OCI-LY3 (cell line): Measurements from ENCODE around the gene HBE1.

ENCODE experiments used
- EZH2phosphoT487 ChIP-seq: fragments of 200-600 bp; shearing (Covaris generic); IDR thresholded peaks from 2 replicates; pipeline ENCODE4 v1.6.1; 2018; ENCODE audit warnings: antibody characterized with exemption, mixed run types, low read depth
- TF ChIP-seq, protein P1 (sequence below): fragments of 200-600, 300-600 bp; sonication (generic); IDR thresholded peaks from 2 replicates; pipeline ENCODE4 v1.5.1; 2014; ENCODE audit warnings: antibody characterized with exemption, low read length, low read depth

DNA sequence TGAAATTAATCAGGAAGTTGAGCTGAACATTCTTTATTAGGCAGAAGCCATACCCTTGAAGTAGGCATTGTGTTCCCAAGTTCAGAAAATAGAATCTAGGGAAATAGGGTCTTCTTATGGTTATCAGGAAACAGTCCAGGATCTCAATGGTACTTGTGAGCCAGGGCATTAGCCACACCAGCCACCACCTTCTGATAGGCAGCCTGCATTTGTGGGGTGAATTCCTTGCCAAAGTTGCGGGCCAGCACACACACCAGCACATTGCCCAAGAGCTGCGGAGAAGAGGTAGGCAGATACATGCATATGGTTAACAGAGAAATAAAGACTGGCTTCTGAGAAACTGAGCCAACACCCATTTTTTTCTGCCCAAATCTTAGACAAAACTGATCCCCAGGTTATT lies 36.9 kb downstream of the HBE1 start:
- TF ChIP-seq, protein P1, sequence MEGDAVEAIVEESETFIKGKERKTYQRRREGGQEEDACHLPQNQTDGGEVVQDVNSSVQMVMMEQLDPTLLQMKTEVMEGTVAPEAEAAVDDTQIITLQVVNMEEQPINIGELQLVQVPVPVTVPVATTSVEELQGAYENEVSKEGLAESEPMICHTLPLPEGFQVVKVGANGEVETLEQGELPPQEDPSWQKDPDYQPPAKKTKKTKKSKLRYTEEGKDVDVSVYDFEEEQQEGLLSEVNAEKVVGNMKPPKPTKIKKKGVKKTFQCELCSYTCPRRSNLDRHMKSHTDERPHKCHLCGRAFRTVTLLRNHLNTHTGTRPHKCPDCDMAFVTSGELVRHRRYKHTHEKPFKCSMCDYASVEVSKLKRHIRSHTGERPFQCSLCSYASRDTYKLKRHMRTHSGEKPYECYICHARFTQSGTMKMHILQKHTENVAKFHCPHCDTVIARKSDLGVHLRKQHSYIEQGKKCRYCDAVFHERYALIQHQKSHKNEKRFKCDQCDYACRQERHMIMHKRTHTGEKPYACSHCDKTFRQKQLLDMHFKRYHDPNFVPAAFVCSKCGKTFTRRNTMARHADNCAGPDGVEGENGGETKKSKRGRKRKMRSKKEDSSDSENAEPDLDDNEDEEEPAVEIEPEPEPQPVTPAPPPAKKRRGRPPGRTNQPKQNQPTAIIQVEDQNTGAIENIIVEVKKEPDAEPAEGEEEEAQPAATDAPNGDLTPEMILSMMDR = no peak
- no peak for TF ChIP-seq EZH2phosphoT487
